Smooth muscle cell (in vitro differentiated cells): ENCODE results near the gene PHACTR1. TPM values are rescaled to one million over a fixed set of nuclear protein-coding genes. Genes with fewer than 3 reads are reported as not detected.

Experiments
- DNase-seq: peaks from one replicate; lab custom pipeline; 2025; ENCODE audit not compliant: unreplicated experiment; lab: John Stamatoyannopoulos, UW
- H2AFZ ChIP-seq: fragments of 200-600 bp; sonication (generic); 2 replicates; pipeline ENCODE4 v1.6.0; 2016; ENCODE audit warnings: antibody characterized with exemption, low read depth, mild to moderate bottlenecking
- H3F3A ChIP-seq: fragments of 200-600 bp; sonication (generic); 2 replicates; pipeline ENCODE4 v1.6.0; 2017; ENCODE audit warnings: antibody characterized with exemption, low read depth
- H3K27ac ChIP-seq: fragments of 200-600 bp; sonication (generic); 2 replicates; pipeline ENCODE4 v1.5.1; 2016; ENCODE audit warnings: low read depth, mild to moderate bottlenecking
- H3K27me3 ChIP-seq: fragments of 200-600 bp; sonication (generic); 2 replicates; pipeline ENCODE4 v1.6.1; 2016; ENCODE audit warnings: low read depth, mild to moderate bottlenecking
- H3K36me3 ChIP-seq: fragments of 200-600 bp; sonication (generic); 2 replicates; pipeline ENCODE4 v1.5.1; 2016; ENCODE audit warnings: low read depth
- H3K4me1 ChIP-seq: fragments of 200-600 bp; sonication (generic); 2 replicates; pipeline ENCODE4 v1.5.1; 2016; ENCODE audit warnings: low read depth
- H3K4me2 ChIP-seq: fragments of 200-600 bp; sonication (generic); 2 replicates; pipeline ENCODE4 v1.6.0; 2016; ENCODE audit warnings: mild to moderate bottlenecking
- H3K4me3 ChIP-seq: fragments of 200-600 bp; sonication (generic); 2 replicates; pipeline ENCODE4 v1.5.1; 2016; ENCODE audit warnings: mild to moderate bottlenecking
- H3K79me2 ChIP-seq: fragments of 200-600 bp; sonication (generic); 2 replicates; pipeline ENCODE4 v1.6.0; 2016; ENCODE audit warnings: low read depth, mild to moderate bottlenecking
- H3K9ac ChIP-seq: fragments of 200-600 bp; sonication (generic); 2 replicates; pipeline ENCODE4 v1.6.0; 2016; ENCODE audit warnings: low read depth
- H3K9me3 ChIP-seq: fragments of 200-600 bp; sonication (generic); replicated peaks from 2 replicates; pipeline ENCODE4 v1.5.1; 2016; ENCODE audit warnings: low read depth
- H4K20me1 ChIP-seq: fragments of 200-600 bp; sonication (generic); 2 replicates; pipeline ENCODE4 v1.6.0; 2016; ENCODE audit warnings: low read depth
- CTCF ChIP-seq: fragments of 200-600 bp; sonication (generic); IDR thresholded peaks from 2 replicates; pipeline ENCODE4 v1.5.1; 2017; ENCODE audit warnings: borderline replicate concordance, mild to moderate bottlenecking, antibody characterized with exemption; ENCODE audit not compliant: insufficient read depth, poor library complexity, severe bottlenecking
- WGBS: methylation state at CpG from one replicate; pipeline ENCODE4 v1.1.7; 2016; ENCODE audit warnings: low lambda C conversion rate; 5-methylcytosine and 5-hydroxymethylcytosine counted together
- polyA plus RNA-seq: library from polyadenylated mRNA; unstranded; fragments of >200 nt; fragmentation: Nextera tagmentation; extraction: Ambion mirVana; gene quantifications from 2 replicates; pipeline ENCODE4 v1.2.1, GENCODE V29; 2016
- total RNA-seq: library from RNA; depleted of rRNA; stranded (reverse); fragments of >200 nt; gene quantifications from 2 replicates; pipeline ENCODE4 v1.2.3, GENCODE V29; 2014

PHACTR1 gene
- total and polyA plus RNA-seq, 2 experiments from 2014 or later: 0.09 to 0.67 TPM

DNA sequence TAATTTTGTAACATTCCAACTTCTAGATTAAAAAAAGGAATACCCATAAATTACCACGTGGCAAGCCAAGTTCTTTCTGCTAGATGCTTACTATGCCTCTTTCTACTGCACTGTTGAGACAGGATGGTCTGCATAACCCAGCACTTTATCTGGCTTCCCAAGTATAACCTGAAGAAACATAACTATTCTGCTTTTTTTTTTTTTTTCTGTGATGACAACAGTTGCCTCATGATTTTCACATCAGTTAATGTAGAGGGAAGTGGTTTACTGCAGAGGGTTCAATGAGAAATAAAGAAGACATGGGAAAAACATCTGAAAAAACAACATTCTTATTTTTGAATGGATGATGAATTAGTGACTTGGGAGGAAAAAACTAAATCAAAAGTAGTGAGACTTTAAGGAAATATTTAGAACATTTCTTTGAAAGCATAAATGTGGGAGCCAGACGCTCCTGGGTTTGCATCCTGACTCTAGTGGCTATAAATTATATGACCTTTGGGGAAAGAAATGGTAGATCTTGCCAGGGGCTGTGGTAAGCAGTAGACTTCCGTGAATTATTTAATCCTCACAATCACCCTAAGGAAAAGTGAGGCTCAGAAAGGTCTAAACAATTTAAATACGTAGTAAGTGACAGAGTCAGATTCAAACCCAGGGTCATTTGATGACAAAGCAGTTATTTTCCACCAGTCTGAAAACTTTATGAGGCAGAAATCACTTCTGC is 230.7 kb downstream of the PHACTR1 start:
- TF ChIP-seq CTCF: no peak
- H3K36me3 ChIP-seq: no peaks in the 10 kb centered on the region
- no peaks in the 10 kb centered on the region for H3F3A ChIP-seq
- H3K4me2 ChIP-seq: no peak overlapping the region
- H3K27ac ChIP-seq: no peak overlapping the region
- WGBS: 88% methylated on average over 4 of the region's 4 CpGs
- no peaks in the 10 kb centered on the region for H3K79me2 ChIP-seq
- no peak overlapping the region for H3K9ac ChIP-seq
- H2AFZ ChIP-seq: no peak overlapping the region
- H3K4me3 ChIP-seq: no peak overlapping the region
- no peaks in the 10 kb centered on the region for H3K27me3 ChIP-seq
- no peak for DNase-seq
- H3K4me1 ChIP-seq: peaks cover 9% of the 10 kb centered on the region
- no peaks in the 10 kb centered on the region for H4K20me1 ChIP-seq
- H3K9me3 ChIP-seq: no peaks in the 10 kb centered on the region

GRCh38 chr6:12947967-12948366 is 231.4 kb downstream of the PHACTR1 start:
- Histone ChIP-seq H3K4me3 (no peak overlapping the region), H3K9me3 (no peaks in the 10 kb centered on the region), H3K27ac (no peak overlapping the region), H3K4me2 (no peak overlapping the region), H3K79me2 (no peaks in the 10 kb centered on the region), H3K36me3 (no peaks in the 10 kb centered on the region), H3K4me1 (peaks cover 9% of the 10 kb centered on the region), H4K20me1 (no peaks in the 10 kb centered on the region), H3K9ac (no peak overlapping the region), H3F3A (no peaks in the 10 kb centered on the region), H3K27me3 (peaks cover 1% of the 10 kb centered on the region), H2AFZ (no peak overlapping the region)
- TF ChIP-seq CTCF: no peak
- 91% methylated on average over 1 of the region's 1 CpG for WGBS
- no peak for DNase-seq

GRCh38 chr6:12950976-12951375 is 234.4 kb downstream of the PHACTR1 start:
- Histone ChIP-seq H3K9ac (no peak overlapping the region), H3K27me3 (peaks cover 15% of the 10 kb centered on the region), H3K4me1 (no peaks in the 10 kb centered on the region), H4K20me1 (no peaks in the 10 kb centered on the region), H3K79me2 (no peaks in the 10 kb centered on the region), H3K4me3 (no peak overlapping the region), H3K9me3 (no peaks in the 10 kb centered on the region), H3K4me2 (no peak overlapping the region), H2AFZ (no peak overlapping the region), H3K36me3 (no peaks in the 10 kb centered on the region), H3F3A (no peaks in the 10 kb centered on the region), H3K27ac (no peak overlapping the region)
- DNase-seq: no peak
- no peak for TF ChIP-seq CTCF
- WGBS: 91% methylated on average over 5 of the region's 5 CpGs

- H4K20me1 ChIP-seq: no peaks in the 10 kb centered on the region
- no peak overlapping the region for H2AFZ ChIP-seq
- H3K4me3 ChIP-seq: no peak overlapping the region
- no peaks in the 10 kb centered on the region for H3F3A ChIP-seq
- no peaks in the 10 kb centered on the region for H3K79me2 ChIP-seq
- H3K27me3 ChIP-seq: peaks cover 20% of the 10 kb centered on the region
- H3K4me1 ChIP-seq: no peaks in the 10 kb centered on the region
- no peaks in the 10 kb centered on the region for H3K9me3 ChIP-seq
- DNase-seq: no peak
- no peak for TF ChIP-seq CTCF
- no peak overlapping the region for H3K9ac ChIP-seq
- no peaks in the 10 kb centered on the region for H3K36me3 ChIP-seq
- no peak overlapping the region for H3K27ac ChIP-seq
- no peak overlapping the region for H3K4me2 ChIP-seq
Measured at GRCh38 chr6:12951415-12951814, 234.8 kb downstream of the PHACTR1 start.
